Liver (tissue), 9 donors: ENCODE results near the gene MCTP1. TPM values are rescaled to one million over a fixed set of nuclear protein-coding genes. Genes with fewer than 3 reads are reported as not detected.
"Not testable (repeated sequence)": the region's sequence is repeated elsewhere in the genome, so short reads cannot be mapped to it uniquely, and the experiment has no call there.

ENCODE experiments used
- DNase-seq: peaks from one replicate; pipeline ENCODE4 v3.0.0-alpha.2; 2017; ENCODE audit warnings: low spot score
- H3K27ac ChIP-seq, 2 donors: one replicate each; pipeline ENCODE4 v1.7.0; 2013; ENCODE audit warnings: inconsistent platforms in 2 of 2, low read length in 2 of 2, control low read depth in 1 of 2, low read depth in 1 of 2, mild to moderate bottlenecking in 1 of 2
- H3K27me3 ChIP-seq, 4 donors: one replicate each; pipeline versions ENCODE4 v1.6.1 to v1.7.0; 2013; ENCODE audit warnings: low read length in 3 of 4, inconsistent platforms in 1 of 4, mild to moderate bottlenecking in 1 of 4, moderate library complexity in 1 of 4; ENCODE audit not compliant: control insufficient read depth in 4 of 4, insufficient read depth in 4 of 4
- H3K36me3 ChIP-seq, 4 donors: one replicate each; pipeline versions ENCODE4 v1.6.1 to v1.7.0; 2013; ENCODE audit warnings: low read length in 3 of 4, mild to moderate bottlenecking in 3 of 4, low read depth in 1 of 4, moderate library complexity in 1 of 4; ENCODE audit not compliant: control insufficient read depth in 4 of 4, insufficient read depth in 3 of 4
- H3K4me1 ChIP-seq, 4 donors: one replicate each; pipeline versions ENCODE4 v1.6.1 to v1.7.0; 2013; ENCODE audit warnings: low read length in 3 of 4, mild to moderate bottlenecking in 3 of 4, moderate library complexity in 1 of 4; ENCODE audit not compliant: control insufficient read depth in 4 of 4, insufficient read depth in 4 of 4
- H3K4me3 ChIP-seq, 3 donors: one replicate each; pipeline versions ENCODE4 v1.6.1 to v1.7.0; 2013; ENCODE audit warnings: low read length in 3 of 3, control low read depth in 1 of 3, low read depth in 1 of 3, mild to moderate bottlenecking in 1 of 3
- H3K9ac ChIP-seq, 2 donors: one replicate each; pipeline ENCODE4 v1.7.0; 2013; ENCODE audit warnings: low read length in 2 of 2, mild to moderate bottlenecking in 2 of 2, moderate library complexity in 2 of 2, control low read depth in 1 of 2, low read depth in 1 of 2
- H3K9me3 ChIP-seq, 4 donors: one replicate each; pipeline versions ENCODE4 v1.6.1 to v1.7.0; 2013; ENCODE audit warnings: low read length in 3 of 4; ENCODE audit not compliant: control insufficient read depth in 4 of 4
- ATF3 ChIP-seq: IDR thresholded peaks from 2 replicates; pipeline ENCODE4 v1.6.1; 2016; ENCODE audit warnings: antibody characterized with exemption
- CTCF ChIP-seq: fragments of 150-350 bp; IDR thresholded peaks from 2 replicates; pipeline ENCODE4 v1.5.1; 2017; ENCODE audit warnings: improper control_type of control experiment, low read depth, low read length; ENCODE audit not compliant: missing input control
- EGR1 ChIP-seq, 2 donors: IDR thresholded peaks; 2 replicates each; pipeline ENCODE4 v1.6.1; 2016 to 2018; ENCODE audit warnings: antibody characterized with exemption in 2 of 2, low read depth in 2 of 2
- GABPA ChIP-seq, 2 donors: IDR thresholded peaks in 1 of 2; conservative IDR thresholded peaks in 1 of 2; 2 replicates each; pipeline ENCODE4 v1.6.1; 2016; ENCODE audit warnings: antibody characterized with exemption in 2 of 2, mild to moderate bottlenecking in 1 of 2, moderate library complexity in 1 of 2
- HNF4A ChIP-seq, 2 donors: conservative IDR thresholded peaks; 2 replicates each; pipeline ENCODE4 v1.6.1; 2016; ENCODE audit warnings: antibody characterized with exemption in 2 of 2, mild to moderate bottlenecking in 2 of 2
- HNF4G ChIP-seq: IDR thresholded peaks from 2 replicates; pipeline ENCODE4 v1.6.1; 2016; ENCODE audit warnings: antibody characterized with exemption
- JUND ChIP-seq, 2 donors: IDR thresholded peaks; 2 replicates each; pipeline ENCODE4 v1.6.1; 2016; ENCODE audit warnings: antibody characterized with exemption in 2 of 2
- MAX ChIP-seq: IDR thresholded peaks from 2 replicates; pipeline ENCODE4 v1.6.1; 2016; ENCODE audit warnings: antibody characterized with exemption
- NR2F2 ChIP-seq: IDR thresholded peaks from 2 replicates; pipeline ENCODE4 v1.6.1; 2016; ENCODE audit warnings: antibody characterized with exemption
- RAD21 ChIP-seq, 2 donors: IDR thresholded peaks; 2 replicates each; pipeline ENCODE4 v1.6.1; 2016; ENCODE audit warnings: antibody characterized with exemption in 2 of 2, mild to moderate bottlenecking in 2 of 2
- REST ChIP-seq: IDR thresholded peaks from 2 replicates; pipeline ENCODE4 v1.6.1; 2016; ENCODE audit warnings: antibody characterized with exemption, mild to moderate bottlenecking
- RXRA ChIP-seq, 2 donors: IDR thresholded peaks; 2 replicates each; pipeline ENCODE4 v1.6.1; 2017 to 2018; ENCODE audit warnings: antibody characterized with exemption in 2 of 2, mild to moderate bottlenecking in 1 of 2
- YY1 ChIP-seq: IDR thresholded peaks from 2 replicates; pipeline ENCODE4 v1.6.1; 2016; ENCODE audit warnings: antibody characterized with exemption, mild to moderate bottlenecking
- ZBTB33 ChIP-seq: IDR thresholded peaks from 2 replicates; pipeline ENCODE4 v1.6.1; 2016; ENCODE audit warnings: antibody characterized with exemption
- whole genome bisulfite sequencing: extraction: QIAGEN DNeasy Blood & Tissue Kit; methylation state at CpG from one replicate; pipeline ENCODE4 v1.1.7; 2013; 5-methylcytosine and 5-hydroxymethylcytosine counted together
- polyA plus RNA-seq, 2 donors: library from polyadenylated mRNA; stranded (reverse) in 1 of 2; unstranded in 1 of 2; fragments of 200-250 nt in 1 of 2; fragments of >200 nt in 1 of 2; fragmentation: Nextera tagmentation in 1 of 2; extraction: Ambion mirVana in 1 of 2; gene quantifications; one replicate each; pipeline versions ENCODE4 v1.2.1 to v1.2.3, GENCODE V29; 2013 to 2015
- total RNA-seq, 2 donors: library from RNA; depleted of rRNA; stranded (reverse); fragments of >200 nt; gene quantifications; one replicate each; pipeline ENCODE4 v1.2.3, GENCODE V29; 2014
- donor health status: healthy.
- donor health status: healthy.
- donor health status: healthy.
- donor health status: healthy.
- donor health status: healthy.

The MCTP1 gene
- total and polyA plus RNA-seq, 4 donors: 0.67 to 7.6 (median 4.3) TPM

- no peaks in the 10 kb centered on the region for H3K4me1 ChIP-seq
- no peak overlapping the region for H3K4me3 ChIP-seq
- H3K9me3 ChIP-seq: no peaks in the 10 kb centered on the region
- 64% methylated on average over 2 of the region's 2 CpGs for WGBS
- H3K27me3 ChIP-seq: peaks cover 0 to 3% (median 0%) of the 10 kb centered on the region in 4 donors
- no peaks in the 10 kb centered on the region for H3K36me3 ChIP-seq
- TF ChIP-seq NR2F2 (no peak), HNF4A (conservative IDR thresholded peaks at IDR 0.05) (no peak), REST (no peak), ATF3 (no peak)
- no peak overlapping the region for H3K9ac ChIP-seq
- H3K27ac ChIP-seq: no peak overlapping the region
- no peak for DNase-seq
Observed at GRCh38 chr5:94847726-94848125, 437.2 kb downstream of the MCTP1 start.

- no peaks in the 10 kb centered on the region for H3K36me3 ChIP-seq
- no peak overlapping the region for H3K9ac ChIP-seq
- no peak overlapping the region for H3K4me3 ChIP-seq
- H3K27ac ChIP-seq: no peak overlapping the region
- no peaks in the 10 kb centered on the region for H3K9me3 ChIP-seq
- 74% methylated on average over 4 of the region's 4 CpGs for WGBS
- no peak for DNase-seq
- TF ChIP-seq RAD21 (IDR thresholded peaks at IDR 0.05) (no peak), JUND (IDR thresholded peaks at IDR 0.05) (no peak), EGR1 (IDR thresholded peaks at IDR 0.05; ENCODE audit: low read depth in 2 of 2) (no peak), CTCF (no peak), MAX (no peak), HNF4G (no peak), ATF3 (no peak), ZBTB33 (no peak), RXRA (IDR thresholded peaks at IDR 0.05) (no peak), REST (no peak), GABPA (IDR thresholded peaks at IDR 0.05 in 1 of 2, conservative IDR thresholded peaks at IDR 0.05 in 1 of 2) (no peak), YY1 (no peak), HNF4A (conservative IDR thresholded peaks at IDR 0.05) (no peak)
- peaks cover 0 to 3% (median 0%) of the 10 kb centered on the region in 4 donors for H3K27me3 ChIP-seq
- H3K4me1 ChIP-seq: no peaks in the 10 kb centered on the region
Observed at GRCh38 chr5:94847019-94847418, 437.9 kb downstream of the MCTP1 start.

GRCh38 chr5:94845696-94846095 is 439.2 kb downstream of the MCTP1 start:
- H3K4me1 ChIP-seq, H3K9me3 ChIP-seq, H3K27ac ChIP-seq, H3K4me3 ChIP-seq, DNase-seq, H3K36me3 ChIP-seq, H3K27me3 ChIP-seq, H3K9ac ChIP-seq: not testable (repeated sequence)
- 93% methylated on average over 1 of the region's 1 CpG for whole genome bisulfite sequencing
